Progenitor cell of endocrine pancreas (in vitro differentiated cells): Measurements from ENCODE around the gene PIAS2. TPM values are rescaled to one million over a fixed set of nuclear protein-coding genes. Genes with fewer than 3 reads are reported as not detected.

ENCODE experiments used
- DNase-seq: peaks from one replicate; pipeline ENCODE4 v3.0.0; 2021; ENCODE audit warnings: low spot score; ENCODE audit not compliant: unreplicated experiment
- H3K27ac Mint-ChIP-seq: 2 replicates; pipeline ENCODE4 v1.8.0; 2021; ENCODE audit warnings: mild to moderate bottlenecking, moderate library complexity, mixed read lengths
- H3K27me3 Mint-ChIP-seq: 2 replicates; pipeline ENCODE4 v1.8.0; 2021; ENCODE audit warnings: mixed read lengths
- H3K36me3 Mint-ChIP-seq: 2 replicates; pipeline ENCODE4 v1.8.0; 2022; ENCODE audit warnings: mixed read lengths; ENCODE audit not compliant: insufficient read depth
- H3K4me1 Mint-ChIP-seq: 2 replicates; pipeline ENCODE4 v1.8.0; 2021; ENCODE audit warnings: low read depth, mixed read lengths
- H3K4me3 Mint-ChIP-seq: 2 replicates; pipeline ENCODE4 v1.8.0; 2021; ENCODE audit warnings: low read depth, mild to moderate bottlenecking, moderate library complexity, mixed read lengths
- H3K9me3 Mint-ChIP-seq: 2 replicates; pipeline ENCODE4 v1.8.0; 2021; ENCODE audit warnings: low read depth, mixed read lengths
- total RNA-seq: library from RNA; stranded (reverse); gene quantifications from 2 replicates; pipeline ENCODE4 v1.2.1, GENCODE V29; 2021
- TF ChIP-seq, protein P1 (sequence below): fragments of 200-600 bp; sonication (generic); IDR thresholded peaks from one replicate; pipeline ENCODE4 v1.5.0; 2021; ENCODE audit warnings: antibody characterized with exemption, mild to moderate bottlenecking; ENCODE audit not compliant: unreplicated experiment

The PIAS2 gene
- total RNA-seq, 1 donor from 2014 or later: 36.3 TPM

DNA sequence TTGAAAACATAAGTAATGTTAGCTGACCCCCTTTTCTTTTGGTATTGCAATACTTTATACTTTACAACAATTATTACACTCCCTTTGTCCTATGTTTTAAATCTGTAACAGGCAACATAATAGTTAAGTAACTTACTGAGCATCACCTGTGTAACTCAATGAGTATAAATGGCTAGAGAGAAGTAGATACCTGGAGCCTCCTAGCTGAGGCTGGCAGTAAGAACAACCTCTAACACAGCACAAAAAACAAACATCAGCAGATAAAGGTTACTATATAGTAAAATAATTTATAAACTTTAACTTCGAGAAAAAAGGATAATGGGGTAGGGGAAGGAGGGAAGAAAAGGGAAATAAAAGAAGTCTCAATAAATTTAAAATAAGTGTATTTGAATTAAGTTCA lies 87.4 kb downstream of the PIAS2 start:
- H3K27ac Mint-ChIP-seq: no peak overlapping the region
- no peaks in the 10 kb centered on the region for H3K9me3 Mint-ChIP-seq

DNA sequence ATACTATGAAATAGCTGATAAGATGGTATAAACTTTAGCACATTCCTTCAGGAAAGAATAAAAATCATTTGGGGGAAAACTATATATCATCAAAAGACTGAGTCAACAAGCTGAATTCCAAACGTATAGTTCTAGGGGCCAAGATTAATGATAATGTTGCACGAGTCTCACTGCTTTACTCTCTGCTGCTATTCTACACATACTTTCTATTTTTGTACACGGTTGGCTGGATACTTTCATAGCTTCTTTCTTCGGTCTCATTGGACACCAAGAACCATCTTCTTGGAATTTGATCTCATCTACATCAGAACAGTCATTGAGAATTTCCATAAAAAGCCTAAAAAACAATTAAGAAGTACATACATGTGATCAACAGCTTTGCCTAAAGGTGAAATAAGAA lies 87.8 kb downstream of the PIAS2 start:
- Mint-ChIP-seq H3K36me3 (peaks cover 5% of the 10 kb centered on the region), H3K27ac (peak overlapping the region; percentile 66), H3K4me3 (no peak overlapping the region), H3K4me1 (peaks cover 15% of the 10 kb centered on the region), H3K27me3 (no peaks in the 10 kb centered on the region), H3K9me3 (no peaks in the 10 kb centered on the region)
- TF ChIP-seq, protein P1, sequence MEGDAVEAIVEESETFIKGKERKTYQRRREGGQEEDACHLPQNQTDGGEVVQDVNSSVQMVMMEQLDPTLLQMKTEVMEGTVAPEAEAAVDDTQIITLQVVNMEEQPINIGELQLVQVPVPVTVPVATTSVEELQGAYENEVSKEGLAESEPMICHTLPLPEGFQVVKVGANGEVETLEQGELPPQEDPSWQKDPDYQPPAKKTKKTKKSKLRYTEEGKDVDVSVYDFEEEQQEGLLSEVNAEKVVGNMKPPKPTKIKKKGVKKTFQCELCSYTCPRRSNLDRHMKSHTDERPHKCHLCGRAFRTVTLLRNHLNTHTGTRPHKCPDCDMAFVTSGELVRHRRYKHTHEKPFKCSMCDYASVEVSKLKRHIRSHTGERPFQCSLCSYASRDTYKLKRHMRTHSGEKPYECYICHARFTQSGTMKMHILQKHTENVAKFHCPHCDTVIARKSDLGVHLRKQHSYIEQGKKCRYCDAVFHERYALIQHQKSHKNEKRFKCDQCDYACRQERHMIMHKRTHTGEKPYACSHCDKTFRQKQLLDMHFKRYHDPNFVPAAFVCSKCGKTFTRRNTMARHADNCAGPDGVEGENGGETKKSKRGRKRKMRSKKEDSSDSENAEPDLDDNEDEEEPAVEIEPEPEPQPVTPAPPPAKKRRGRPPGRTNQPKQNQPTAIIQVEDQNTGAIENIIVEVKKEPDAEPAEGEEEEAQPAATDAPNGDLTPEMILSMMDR: no peak
- no peak for DNase-seq

More for the DNA sequence above, 87.4 kb downstream of the PIAS2 start:
- DNase-seq: no peak
- Mint-ChIP-seq H3K27me3 (no peaks in the 10 kb centered on the region), H3K4me1 (peaks cover 15% of the 10 kb centered on the region), H3K36me3 (peaks cover 5% of the 10 kb centered on the region), H3K4me3 (no peak overlapping the region)
- TF ChIP-seq, protein P1: no peak

DNA sequence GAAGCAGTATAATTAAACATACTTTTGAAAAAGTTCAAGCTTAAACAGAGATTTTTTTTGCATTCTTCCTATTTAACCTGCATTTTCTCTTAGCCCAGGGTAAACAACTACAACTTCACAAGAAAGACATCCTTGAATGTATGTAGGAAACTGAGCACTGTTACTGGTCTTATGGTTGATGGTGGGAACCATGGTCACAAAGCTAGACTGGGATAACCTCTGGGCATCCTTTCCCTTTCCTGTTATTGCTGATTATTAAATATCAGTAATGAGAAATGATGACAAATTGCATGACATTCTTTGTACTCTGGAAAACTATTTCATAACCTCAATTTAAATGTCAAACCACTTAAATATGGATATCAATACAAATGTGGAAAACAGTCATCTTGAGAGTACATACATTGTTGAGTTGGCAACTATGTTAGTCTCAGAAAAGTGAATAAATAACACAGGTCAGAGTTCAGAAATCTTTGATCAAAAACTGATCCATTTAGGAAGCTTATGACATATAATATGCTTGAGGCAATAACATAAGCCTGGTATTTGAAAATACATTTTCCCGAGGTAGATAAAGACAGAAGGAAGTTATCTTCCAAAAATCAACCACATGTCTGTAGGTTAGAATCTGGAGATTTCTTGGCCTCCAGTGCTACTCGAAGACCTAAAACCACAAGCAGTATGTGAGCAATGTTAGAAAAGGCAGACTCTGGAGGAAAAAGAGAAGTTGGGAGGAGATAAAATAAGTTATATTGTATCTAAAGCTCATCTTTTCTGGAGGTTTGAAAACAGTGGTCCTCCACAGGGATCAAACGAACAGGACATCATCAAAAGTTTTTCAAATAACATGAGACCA lies 95.2 kb downstream of the PIAS2 start:
- peaks cover 2% of the 10 kb centered on the region for H3K36me3 Mint-ChIP-seq
- no peak overlapping the region for H3K4me3 Mint-ChIP-seq
- no peak overlapping the region for H3K27ac Mint-ChIP-seq
- TF ChIP-seq, protein P1: no peak
- DNase-seq: no peak
- no peaks in the 10 kb centered on the region for H3K27me3 Mint-ChIP-seq
- H3K4me1 Mint-ChIP-seq: no peaks in the 10 kb centered on the region
- no peaks in the 10 kb centered on the region for H3K9me3 Mint-ChIP-seq

DNA sequence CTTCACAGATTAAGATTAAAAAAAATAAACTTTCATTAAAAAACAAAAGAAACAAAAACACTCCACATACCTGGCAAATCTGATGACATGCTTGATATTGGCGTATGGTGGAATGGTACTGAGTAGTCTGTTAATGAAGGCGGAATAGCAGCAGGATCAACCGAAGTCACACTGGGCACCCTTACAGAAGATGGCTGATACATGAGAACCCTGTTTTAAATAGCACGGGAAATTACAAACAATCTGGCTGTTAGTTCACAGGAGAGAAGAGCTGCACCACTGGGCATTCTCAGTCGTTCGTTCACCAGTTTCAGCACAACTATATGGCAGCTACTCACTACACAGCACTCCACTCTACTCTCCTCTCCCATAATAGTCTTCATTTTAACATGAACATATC lies 96.4 kb downstream of the PIAS2 start:
- no peak for DNase-seq
- no peak overlapping the region for H3K27ac Mint-ChIP-seq
- H3K27me3 Mint-ChIP-seq: no peaks in the 10 kb centered on the region
- no peaks in the 10 kb centered on the region for H3K4me1 Mint-ChIP-seq
- H3K36me3 Mint-ChIP-seq: no peaks in the 10 kb centered on the region
- H3K4me3 Mint-ChIP-seq: no peak overlapping the region
- H3K9me3 Mint-ChIP-seq: no peaks in the 10 kb centered on the region
- TF ChIP-seq, protein P1: no peak

DNA sequence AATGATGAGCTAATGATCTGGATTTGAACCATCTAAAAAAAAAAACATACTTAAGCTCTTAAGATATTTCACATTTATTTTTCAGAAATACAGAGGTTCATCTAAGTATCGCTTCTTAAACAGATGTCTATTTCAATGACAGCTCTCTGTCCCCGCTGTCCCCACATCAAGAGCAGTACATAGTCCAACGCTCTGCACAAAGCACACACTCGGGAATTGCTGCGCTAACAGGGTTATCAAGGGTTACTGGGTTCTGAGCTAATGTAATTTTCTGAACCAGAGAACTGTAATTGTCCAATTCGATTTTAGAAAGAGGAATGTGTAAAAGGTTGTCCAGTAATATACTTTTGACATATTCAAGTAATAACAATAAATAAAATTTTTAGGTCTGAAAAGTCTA lies 101.6 kb downstream of the PIAS2 start:
- DNase-seq: no peak
- H3K4me3 Mint-ChIP-seq: no peak overlapping the region
- H3K4me1 Mint-ChIP-seq: no peaks in the 10 kb centered on the region
- H3K36me3 Mint-ChIP-seq: no peaks in the 10 kb centered on the region
- TF ChIP-seq, protein P1: no peak
- no peaks in the 10 kb centered on the region for H3K27me3 Mint-ChIP-seq
- H3K27ac Mint-ChIP-seq: no peak overlapping the region
- H3K9me3 Mint-ChIP-seq: no peaks in the 10 kb centered on the region
